ENCODE data around the gene AMHR2.
"Not testable (repeated sequence)": the region's sequence is repeated elsewhere in the genome, so short reads cannot be mapped to it uniquely, and the experiment has no call there.

Gene AMHR2

DNA sequence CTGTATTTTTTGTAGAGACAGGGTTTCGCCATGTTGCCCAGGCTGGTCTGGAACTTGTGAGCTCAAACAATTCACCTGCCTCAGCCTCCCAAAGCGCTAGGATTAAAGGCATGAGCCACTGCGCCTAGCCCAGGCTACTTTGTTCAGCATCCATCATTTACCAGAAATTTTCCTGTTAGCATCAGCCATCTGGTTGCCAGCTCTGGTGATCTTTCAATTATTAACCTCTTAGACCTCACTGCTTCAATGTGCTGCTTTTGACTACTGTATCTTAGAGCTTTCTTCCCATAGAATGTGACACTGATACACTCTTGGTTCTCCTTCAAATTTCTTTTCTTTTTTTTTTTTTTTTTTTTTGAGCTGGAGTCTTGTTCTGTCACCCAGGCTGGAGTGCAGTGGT is 5.4 kb upstream of the AMHR2 start:
- DNase-seq (ENCODE audit: low read depth): no peak
- H3K4me3 ChIP-seq (ENCODE audit: low read depth, low read length): no peak overlapping the region
- TF ChIP-seq, protein P1, sequence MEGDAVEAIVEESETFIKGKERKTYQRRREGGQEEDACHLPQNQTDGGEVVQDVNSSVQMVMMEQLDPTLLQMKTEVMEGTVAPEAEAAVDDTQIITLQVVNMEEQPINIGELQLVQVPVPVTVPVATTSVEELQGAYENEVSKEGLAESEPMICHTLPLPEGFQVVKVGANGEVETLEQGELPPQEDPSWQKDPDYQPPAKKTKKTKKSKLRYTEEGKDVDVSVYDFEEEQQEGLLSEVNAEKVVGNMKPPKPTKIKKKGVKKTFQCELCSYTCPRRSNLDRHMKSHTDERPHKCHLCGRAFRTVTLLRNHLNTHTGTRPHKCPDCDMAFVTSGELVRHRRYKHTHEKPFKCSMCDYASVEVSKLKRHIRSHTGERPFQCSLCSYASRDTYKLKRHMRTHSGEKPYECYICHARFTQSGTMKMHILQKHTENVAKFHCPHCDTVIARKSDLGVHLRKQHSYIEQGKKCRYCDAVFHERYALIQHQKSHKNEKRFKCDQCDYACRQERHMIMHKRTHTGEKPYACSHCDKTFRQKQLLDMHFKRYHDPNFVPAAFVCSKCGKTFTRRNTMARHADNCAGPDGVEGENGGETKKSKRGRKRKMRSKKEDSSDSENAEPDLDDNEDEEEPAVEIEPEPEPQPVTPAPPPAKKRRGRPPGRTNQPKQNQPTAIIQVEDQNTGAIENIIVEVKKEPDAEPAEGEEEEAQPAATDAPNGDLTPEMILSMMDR (IDR thresholded peaks at IDR 0.05; ENCODE audit: insufficient read depth, low read depth, low read length, missing control alignments): no peak

GRCh38 chr12:53419756-53420155 is 3.9 kb upstream of the AMHR2 start:
- TF ChIP-seq, protein P1 (IDR thresholded peaks at IDR 0.05; ENCODE audit: insufficient read depth, low read depth, low read length, missing control alignments): no peak
- no peak for DNase-seq (ENCODE audit: low read depth)
- no peak overlapping the region for H3K4me3 ChIP-seq (ENCODE audit: low read depth, low read length)

- not testable (repeated sequence) for DNase-seq (ENCODE audit: low read depth); H3K4me3 ChIP-seq (ENCODE audit: low read depth, low read length)
Measured at GRCh38 chr12:53422247-53422646, 1.4 kb upstream of the AMHR2 start.

DNA sequence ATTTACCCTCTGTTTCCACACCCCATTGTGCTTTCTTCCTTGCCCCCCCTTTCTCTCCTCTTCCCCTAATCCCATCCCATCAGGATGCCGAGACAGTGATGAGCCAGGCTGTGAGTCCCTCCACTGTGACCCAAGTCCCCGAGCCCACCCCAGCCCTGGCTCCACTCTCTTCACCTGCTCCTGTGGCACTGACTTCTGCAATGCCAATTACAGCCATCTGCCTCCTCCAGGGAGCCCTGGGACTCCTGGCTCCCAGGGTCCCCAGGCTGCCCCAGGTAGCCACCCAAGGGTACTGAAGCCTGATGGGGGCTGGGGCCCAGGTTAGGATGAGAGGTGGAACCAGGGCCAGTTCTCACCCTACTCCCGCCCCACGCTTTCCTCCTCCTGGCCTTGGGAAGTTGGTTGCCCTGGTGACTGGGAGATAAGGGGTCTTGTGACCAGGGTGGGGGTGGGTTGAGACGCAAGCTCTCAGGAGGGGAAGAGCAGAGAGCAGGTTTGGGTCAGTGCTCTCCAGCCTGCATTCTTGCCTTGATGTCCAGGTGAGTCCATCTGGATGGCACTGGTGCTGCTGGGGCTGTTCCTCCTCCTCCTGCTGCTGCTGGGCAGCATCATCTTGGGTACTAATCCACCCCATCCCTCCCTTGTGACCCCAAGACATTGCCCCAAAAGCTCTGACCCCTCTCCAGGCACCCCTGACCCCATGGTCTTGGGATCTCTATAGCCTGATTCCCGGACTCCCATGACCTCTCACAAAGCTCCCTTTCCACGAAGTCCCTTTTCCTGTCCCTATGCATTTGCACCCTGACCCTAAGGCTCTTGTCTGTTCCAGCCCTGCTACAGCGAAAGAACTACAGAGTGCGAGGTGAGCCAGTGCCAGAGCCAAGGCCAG is 1.2 kb downstream of the AMHR2 start:
- DNase-seq (ENCODE audit: low read depth): no peak
- H3K4me3 ChIP-seq (ENCODE audit: low read depth, low read length): no peak overlapping the region
- TF ChIP-seq, protein P1 (IDR thresholded peaks at IDR 0.05; ENCODE audit: insufficient read depth, low read depth, low read length, missing control alignments): no peak

DNA sequence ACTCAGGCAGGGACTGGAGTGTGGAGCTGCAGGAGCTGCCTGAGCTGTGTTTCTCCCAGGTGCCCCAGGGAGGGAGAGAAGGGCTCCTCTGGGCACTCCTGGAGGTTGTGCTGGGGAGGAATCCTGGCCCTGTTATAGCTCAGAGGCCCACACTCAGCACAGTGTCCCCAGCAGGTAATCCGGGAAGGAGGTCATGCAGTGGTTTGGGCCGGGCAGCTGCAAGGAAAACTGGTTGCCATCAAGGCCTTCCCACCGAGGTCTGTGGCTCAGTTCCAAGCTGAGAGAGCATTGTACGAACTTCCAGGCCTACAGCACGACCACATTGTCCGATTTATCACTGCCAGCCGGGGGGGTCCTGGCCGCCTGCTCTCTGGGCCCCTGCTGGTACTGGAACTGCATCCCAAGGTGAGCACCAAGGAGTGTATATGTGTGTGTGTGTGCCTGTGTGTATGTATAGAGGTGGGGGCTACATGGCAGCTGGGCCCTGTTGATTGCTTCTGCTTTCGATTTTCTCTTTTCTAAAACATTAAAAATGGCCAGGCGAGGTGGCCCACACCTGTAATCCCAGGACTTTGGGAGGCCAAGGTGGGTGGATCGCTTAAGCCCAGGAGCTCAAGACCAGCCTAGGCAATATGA is 2.0 kb downstream of the AMHR2 start:
- no peak overlapping the region for H3K4me3 ChIP-seq (ENCODE audit: low read depth, low read length)
- TF ChIP-seq, protein P1 (IDR thresholded peaks at IDR 0.05; ENCODE audit: insufficient read depth, low read depth, low read length, missing control alignments): no peak
- DNase-seq (ENCODE audit: low read depth): no peak

GRCh38 chr12:53427905-53428594 is 4.4 kb downstream of the AMHR2 start:
- no peak overlapping the region for H3K4me3 ChIP-seq (ENCODE audit: low read depth, low read length)
- DNase-seq (ENCODE audit: low read depth): peak; percentile 16
- TF ChIP-seq, protein P1 (IDR thresholded peaks at IDR 0.05; ENCODE audit: insufficient read depth, low read depth, low read length, missing control alignments): no peak

GRCh38 chr12:53428741-53429140 is 5.1 kb downstream of the AMHR2 start:
- DNase-seq (ENCODE audit: low read depth): no peak

More at GRCh38 chr12:53428741-53429140, 5.1 kb downstream of the AMHR2 start:
- TF ChIP-seq, protein P1 (IDR thresholded peaks at IDR 0.05; ENCODE audit: insufficient read depth, low read depth, low read length, missing control alignments): no peak
- H3K4me3 ChIP-seq (ENCODE audit: low read depth, low read length): no peak overlapping the region

All from GM12865 (cell line).